ENCODE measurements around the gene HIP1. TPM values are rescaled to one million over a fixed set of nuclear protein-coding genes. Genes with fewer than 3 reads are reported as not detected.

Gene HIP1
- total and polyA plus RNA-seq, 2 of the 13 experiments (the other 11 are each of a cell fraction or from before 2014, with no cell fraction given) = 4.5 to 6.2 TPM

GRCh38 chr7:75727881-75728593 lies 10.7 kb downstream of the HIP1 start (continued):
- TF ChIP-seq RERE (CRISPR knock-in tag; IDR thresholded peaks at IDR 0.05; ENCODE audit: low read depth) (peak; percentile 67; the same call in 1 of the 2 replicates), ZNF264 (CRISPR knock-in tag; IDR thresholded peaks at IDR 0.05) (no peak), TFDP2 (CRISPR knock-in tag; IDR thresholded peaks at IDR 0.05) (no peak), ZNF839 (CRISPR knock-in tag; IDR thresholded peaks at IDR 0.05; ENCODE audit: borderline replicate concordance) (no peak), ZNF101 (CRISPR knock-in tag; IDR thresholded peaks at IDR 0.05; ENCODE audit: borderline replicate concordance, low read depth) (no peak), ZBTB49 (CRISPR knock-in tag; IDR thresholded peaks at IDR 0.05; ENCODE audit: borderline replicate concordance) (no peak), SRSF9 (IDR thresholded peaks at IDR 0.05; ENCODE audit: borderline replicate concordance, insufficient read depth, low read depth, low read length, poor library complexity, severe bottlenecking) (no peak), GATAD1 (CRISPR knock-in tag; IDR thresholded peaks at IDR 0.05) (no peak), ZNF691 (CRISPR knock-in tag; IDR thresholded peaks at IDR 0.05; ENCODE audit: borderline replicate concordance, low read depth) (no peak; the same call in 1 of the 2 replicates), ZSCAN9 (CRISPR knock-in tag; IDR thresholded peaks at IDR 0.05; ENCODE audit: borderline replicate concordance) (peak; percentile 39; the same call in 1 of the 2 replicates), TBX3 (IDR thresholded peaks at IDR 0.05; ENCODE audit: borderline replicate concordance) (peak; percentile 68; the same call in 1 of the 2 replicates), ZXDC (CRISPR knock-in tag; IDR thresholded peaks at IDR 0.05) (no peak), POLR2AphosphoS2 (IDR thresholded peaks at IDR 0.05; ENCODE audit: low read depth, low read length) (no peak), RFX3 (CRISPR knock-in tag; IDR thresholded peaks at IDR 0.05) (no peak), HDAC2 (CRISPR knock-in tag; IDR thresholded peaks at IDR 0.05) (peak; percentile 70), HOXA7 (CRISPR knock-in tag; IDR thresholded peaks at IDR 0.05) (no peak)

Data from HepG2 (cell line).